CD14-positive monocyte (primary cell): ENCODE results near the gene GINS2. TPM values are rescaled to one million over a fixed set of nuclear protein-coding genes. Genes with fewer than 3 reads are reported as not detected.

Experiments used
- DNase-seq, 3 donors: peaks; one replicate each; pipeline ENCODE4 v3.0.0-alpha.2; 2011 to 2022
- H2AFZ ChIP-seq: 2 replicates; pipeline ENCODE4 v1.6.0; 2012; ENCODE audit warnings: mild to moderate bottlenecking, low read depth, low read length, inconsistent platforms; ENCODE audit not compliant: insufficient read depth, poor library complexity, severe bottlenecking
- H3K27ac ChIP-seq, 2 donors: 1 replicate in 1 of 2; 2 replicates in 1 of 2; pipeline ENCODE4 v1.5.1; 2012 to 2013; ENCODE audit warnings: low read length in 2 of 2, control low read depth in 1 of 2, inconsistent platforms in 1 of 2, low read depth in 1 of 2, mild to moderate bottlenecking in 1 of 2
- H3K27me3 ChIP-seq, 2 donors: one replicate each; pipeline versions ENCODE4 v1.6.0 to v1.6.1; 2011 to 2013; ENCODE audit warnings: low read length in 2 of 2; ENCODE audit not compliant: control insufficient read depth in 2 of 2, insufficient read depth in 2 of 2
- H3K36me3 ChIP-seq, 2 donors: replicated peaks in 1 of 2; 1 replicate in 1 of 2; 2 replicates in 1 of 2; pipeline versions ENCODE4 v1.5.1 to v1.6.1; 2012 to 2013; ENCODE audit warnings: low read length in 2 of 2, control low read depth in 1 of 2, inconsistent platforms in 1 of 2, mild to moderate bottlenecking in 1 of 2; ENCODE audit not compliant: insufficient read depth in 2 of 2, control insufficient read depth in 1 of 2
- H3K4me1 ChIP-seq, 2 donors: 1 replicate in 1 of 2; 2 replicates in 1 of 2; pipeline versions ENCODE4 v1.5.1 to v1.6.1; 2012 to 2013; ENCODE audit warnings: low read length in 2 of 2, control low read depth in 1 of 2, inconsistent platforms in 1 of 2, mild to moderate bottlenecking in 1 of 2, moderate library complexity in 1 of 2; ENCODE audit not compliant: insufficient read depth in 2 of 2, control insufficient read depth in 1 of 2
- H3K4me2 ChIP-seq: replicated peaks from 2 replicates; pipeline ENCODE3; 2012; ENCODE audit warnings: low read length, moderate library complexity, mild to moderate bottlenecking; ENCODE audit not compliant: poor library complexity, severe bottlenecking; ENCODE audit errors: extremely low read depth
- H3K4me3 ChIP-seq, 3 experiments: fragments of 200-600 bp in 1 of 3; sonication (generic) in 1 of 3; replicated peaks in 1 of 3; 1 replicate in 2 of 3; 2 replicates in 1 of 3; pipeline ENCODE4 v1.5.1; 2011 to 2013; ENCODE audit warnings: low read length in 3 of 3, mild to moderate bottlenecking in 3 of 3, control low read depth in 2 of 3, low read depth in 2 of 3, inconsistent platforms in 1 of 3, moderate library complexity in 1 of 3
- H3K79me2 ChIP-seq: 2 replicates; pipeline ENCODE4 v1.6.0; 2012; ENCODE audit warnings: mild to moderate bottlenecking, control low read depth, inconsistent platforms, low read length, moderate library complexity; ENCODE audit not compliant: insufficient read depth
- H3K9ac ChIP-seq: 2 replicates; pipeline ENCODE4 v1.6.0; 2017; ENCODE audit warnings: low read length, mild to moderate bottlenecking; ENCODE audit not compliant: insufficient read depth, poor library complexity, severe bottlenecking
- H3K9me3 ChIP-seq, 2 donors: replicated peaks in 1 of 2; 1 replicate in 1 of 2; 2 replicates in 1 of 2; pipeline versions ENCODE4 v1.5.1 to v1.6.1; 2012 to 2013; ENCODE audit warnings: low read length in 2 of 2, control low read depth in 1 of 2; ENCODE audit not compliant: control insufficient read depth in 1 of 2, insufficient read depth in 1 of 2
- H4K20me1 ChIP-seq: 2 replicates; pipeline ENCODE4 v1.6.0; 2012; ENCODE audit warnings: mild to moderate bottlenecking, low read length, control low read depth, moderate library complexity; ENCODE audit not compliant: insufficient read depth
- H3K27ac Mint-ChIP-seq, 7 donors: one replicate each; pipeline ENCODE4 v1.8.0; 2020; ENCODE audit warnings: mild to moderate bottlenecking in 7 of 7, mixed read lengths in 7 of 7, moderate library complexity in 6 of 7, inconsistent platforms in 2 of 7
- H3K27me3 Mint-ChIP-seq, 3 donors: one replicate each; pipeline ENCODE4 v1.8.0; 2021 to 2022; ENCODE audit warnings: low read depth in 3 of 3, mild to moderate bottlenecking in 3 of 3, mixed read lengths in 3 of 3, moderate library complexity in 3 of 3, inconsistent platforms in 1 of 3
- H3K36me3 Mint-ChIP-seq, 2 donors: one replicate each; pipeline ENCODE4 v1.8.0; 2020; ENCODE audit warnings: mixed read lengths in 2 of 2, inconsistent platforms in 1 of 2, mild to moderate bottlenecking in 1 of 2
- H3K4me1 Mint-ChIP-seq: one replicate; pipeline ENCODE4 v1.8.0; 2020; ENCODE audit warnings: mild to moderate bottlenecking, mixed read lengths
- H3K4me3 Mint-ChIP-seq, 2 donors: one replicate each; pipeline ENCODE4 v1.8.0; 2020; ENCODE audit warnings: mild to moderate bottlenecking in 2 of 2, mixed read lengths in 2 of 2, moderate library complexity in 1 of 2
- H3K9me3 Mint-ChIP-seq, 7 donors: one replicate each; pipeline ENCODE4 v1.8.0; 2020 to 2022; ENCODE audit warnings: mixed read lengths in 7 of 7, mild to moderate bottlenecking in 6 of 7, moderate library complexity in 6 of 7, inconsistent platforms in 2 of 7
- WGBS: methylation state at CpG from one replicate; pipeline ENCODE4 v1.1.5; 2013; ENCODE audit warnings: missing lambda C conversion rate; ENCODE audit not compliant: insufficient coverage; 5-methylcytosine and 5-hydroxymethylcytosine counted together
- intact Hi-C, 2 donors: fragments of 100-400 bp; cut with micrococcal nuclease; formaldehyde crosslinking; loops; one replicate each; pipeline versions ENCODE4 v1.15.0 to v1.15.1; 2023
- polyA plus RNA-seq, 3 donors: library from polyadenylated mRNA; depleted of rRNA in 1 of 3; unstranded in 2 of 3; stranded (reverse) in 1 of 3; fragments of 300-500 nt in 2 of 3; fragments of >200 nt in 1 of 3; fragmentation: Illumina TruSeq in 2 of 3; gene quantifications; 1 replicate in 2 of 3; 2 replicates in 1 of 3; pipeline ENCODE4 v1.2.3, GENCODE V29; 2012 to 2021
- TF ChIP-seq, protein P1 (sequence below): fragments of 200-600 bp; IDR thresholded peaks from one replicate; pipeline ENCODE4 v1.8.0; 2022; ENCODE audit warnings: antibody characterized with exemption, mild to moderate bottlenecking

GINS2 gene
- polyA plus RNA-seq, 3 donors, result 0.13 to 0.28 TPM; not detected in 1

DNA sequence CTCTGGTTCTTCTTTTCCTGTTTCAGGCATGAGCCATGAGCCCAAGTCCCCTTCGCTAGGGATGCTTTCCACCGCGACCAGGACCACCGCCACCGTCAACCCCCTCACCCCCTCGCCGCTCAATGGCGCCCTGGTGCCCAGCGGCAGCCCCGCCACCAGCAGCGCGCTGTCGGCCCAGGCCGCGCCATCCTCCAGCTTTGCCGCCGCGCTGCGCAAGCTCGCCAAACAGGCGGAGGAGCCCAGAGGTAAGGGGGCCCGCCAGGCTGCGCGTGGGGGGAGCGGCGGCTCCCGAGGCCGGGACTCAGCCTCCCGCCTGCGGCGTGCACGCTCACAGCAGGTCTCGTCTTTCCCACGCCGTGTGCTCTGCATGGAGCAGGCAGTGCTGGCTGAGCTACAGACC lies 54.9 kb downstream of the GINS2 start:
- no peak overlapping the region for H3K9ac ChIP-seq
- TF ChIP-seq, protein P1, sequence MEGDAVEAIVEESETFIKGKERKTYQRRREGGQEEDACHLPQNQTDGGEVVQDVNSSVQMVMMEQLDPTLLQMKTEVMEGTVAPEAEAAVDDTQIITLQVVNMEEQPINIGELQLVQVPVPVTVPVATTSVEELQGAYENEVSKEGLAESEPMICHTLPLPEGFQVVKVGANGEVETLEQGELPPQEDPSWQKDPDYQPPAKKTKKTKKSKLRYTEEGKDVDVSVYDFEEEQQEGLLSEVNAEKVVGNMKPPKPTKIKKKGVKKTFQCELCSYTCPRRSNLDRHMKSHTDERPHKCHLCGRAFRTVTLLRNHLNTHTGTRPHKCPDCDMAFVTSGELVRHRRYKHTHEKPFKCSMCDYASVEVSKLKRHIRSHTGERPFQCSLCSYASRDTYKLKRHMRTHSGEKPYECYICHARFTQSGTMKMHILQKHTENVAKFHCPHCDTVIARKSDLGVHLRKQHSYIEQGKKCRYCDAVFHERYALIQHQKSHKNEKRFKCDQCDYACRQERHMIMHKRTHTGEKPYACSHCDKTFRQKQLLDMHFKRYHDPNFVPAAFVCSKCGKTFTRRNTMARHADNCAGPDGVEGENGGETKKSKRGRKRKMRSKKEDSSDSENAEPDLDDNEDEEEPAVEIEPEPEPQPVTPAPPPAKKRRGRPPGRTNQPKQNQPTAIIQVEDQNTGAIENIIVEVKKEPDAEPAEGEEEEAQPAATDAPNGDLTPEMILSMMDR, result no peak
- H3K9me3 Mint-ChIP-seq, result peaks cover 10 to 14% (median 13%) of the 10 kb centered on the region in 7 donors
- no peak overlapping the region for H3K4me2 ChIP-seq
- no peak overlapping the region for H3K4me3 Mint-ChIP-seq
- no peak overlapping the region for H3K4me3 ChIP-seq
- peaks cover 100% of the 10 kb centered on the region for H4K20me1 ChIP-seq
- no peak overlapping the region for H3K27ac ChIP-seq
- no peaks in the 10 kb centered on the region for H3K4me1 ChIP-seq
- H3K27me3 Mint-ChIP-seq, result no peaks in the 10 kb centered on the region
- peaks cover 30 to 53% of the 10 kb centered on the region in 2 donors for H3K36me3 ChIP-seq
- 96% methylated on average over 34 of the region's 35 CpGs for WGBS
- no peak overlapping the region for H3K27ac Mint-ChIP-seq
- intact Hi-C loops, result no loop called here
- peaks cover 98% of the 10 kb centered on the region for H3K79me2 ChIP-seq
- H3K27me3 ChIP-seq, result no peaks in the 10 kb centered on the region
- H3K36me3 Mint-ChIP-seq, result peaks cover 23 to 51% of the 10 kb centered on the region in 2 donors
- H3K4me1 Mint-ChIP-seq, result no peaks in the 10 kb centered on the region
- peaks cover 13 to 14% of the 10 kb centered on the region in 2 donors for H3K9me3 ChIP-seq
- DNase-seq, result no peak
- H2AFZ ChIP-seq, result no peak overlapping the region

DNA sequence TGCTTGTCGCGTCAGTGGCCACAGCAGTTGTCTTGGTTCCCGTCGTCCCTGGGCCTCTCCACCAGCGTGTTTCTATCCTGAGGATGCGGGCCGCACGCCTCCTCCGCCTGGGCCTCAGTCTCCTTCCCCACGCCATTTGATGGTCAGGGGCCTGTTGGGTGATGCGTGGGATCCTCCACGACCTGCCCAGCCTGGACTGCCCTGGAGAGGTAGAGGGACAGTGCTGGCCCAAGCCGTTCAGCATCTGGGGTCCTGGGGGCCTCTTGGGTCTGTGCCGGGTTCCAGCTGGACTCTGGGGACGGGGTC lies 55.4 kb downstream of the GINS2 start:
- WGBS, result 97% methylated on average over 11 of the region's 15 CpGs
- H3K79me2 ChIP-seq, result peaks cover 99% of the 10 kb centered on the region
- Mint-ChIP-seq H3K4me3 (no peak overlapping the region), H3K27ac (no peak overlapping the region), H3K4me1 (no peaks in the 10 kb centered on the region), H3K9me3 (peaks cover 10 to 19% (median 18%) of the 10 kb centered on the region in 7 donors), H3K36me3 (peaks cover 27 to 56% of the 10 kb centered on the region in 2 donors), H3K27me3 (peaks cover 0 to 1% (median 0%) of the 10 kb centered on the region in 3 donors)
- H2AFZ ChIP-seq, result no peak overlapping the region
- H3K9me3 ChIP-seq, result peaks cover 14 to 18% of the 10 kb centered on the region in 2 donors
- no peak overlapping the region for H3K4me3 ChIP-seq
- TF ChIP-seq, protein P1, result no peak
- no peaks in the 10 kb centered on the region for H3K4me1 ChIP-seq
- H3K27me3 ChIP-seq, result no peaks in the 10 kb centered on the region
- no peak for DNase-seq
- H3K27ac ChIP-seq, result no peak overlapping the region
- peaks cover 30 to 58% of the 10 kb centered on the region in 2 donors for H3K36me3 ChIP-seq
- peaks cover 100% of the 10 kb centered on the region for H4K20me1 ChIP-seq
- H3K4me2 ChIP-seq, result no peak overlapping the region
- intact Hi-C loops, result no loop called here
- no peak overlapping the region for H3K9ac ChIP-seq
